Muscle layer of duodenum (tissue), 2 donors: ENCODE results near the gene ZSCAN31.

Source experiments
- H3K27ac ChIP-seq: one replicate; pipeline ENCODE4 v1.7.0; 2013; ENCODE audit warnings: mild to moderate bottlenecking, low read length
- H3K27me3 ChIP-seq: one replicate; pipeline ENCODE4 v1.7.0; 2013; ENCODE audit warnings: low read depth, mild to moderate bottlenecking, control low read depth, low read length
- H3K36me3 ChIP-seq, 2 donors: one replicate each; pipeline ENCODE4 v1.7.0; 2013; ENCODE audit warnings: low read length in 2 of 2, control low read depth in 1 of 2, mild to moderate bottlenecking in 1 of 2; ENCODE audit not compliant: insufficient read depth in 2 of 2, control insufficient read depth in 1 of 2
- H3K4me1 ChIP-seq, 2 donors: one replicate each; pipeline ENCODE4 v1.7.0; 2013; ENCODE audit warnings: low read length in 2 of 2, mild to moderate bottlenecking in 2 of 2, control low read depth in 1 of 2, moderate library complexity in 1 of 2; ENCODE audit not compliant: insufficient read depth in 2 of 2, control insufficient read depth in 1 of 2
- H3K4me3 ChIP-seq, 2 donors: one replicate each; pipeline ENCODE4 v1.7.0; 2013; ENCODE audit warnings: low read length in 2 of 2, low read depth in 1 of 2, mild to moderate bottlenecking in 1 of 2
- H3K9me3 ChIP-seq, 2 donors: one replicate each; pipeline ENCODE4 v1.7.0; 2013; ENCODE audit warnings: low read length in 2 of 2, control low read depth in 1 of 2, mild to moderate bottlenecking in 1 of 2; ENCODE audit not compliant: control insufficient read depth in 1 of 2
- donor health status: healthy.

The ZSCAN31 gene

DNA sequence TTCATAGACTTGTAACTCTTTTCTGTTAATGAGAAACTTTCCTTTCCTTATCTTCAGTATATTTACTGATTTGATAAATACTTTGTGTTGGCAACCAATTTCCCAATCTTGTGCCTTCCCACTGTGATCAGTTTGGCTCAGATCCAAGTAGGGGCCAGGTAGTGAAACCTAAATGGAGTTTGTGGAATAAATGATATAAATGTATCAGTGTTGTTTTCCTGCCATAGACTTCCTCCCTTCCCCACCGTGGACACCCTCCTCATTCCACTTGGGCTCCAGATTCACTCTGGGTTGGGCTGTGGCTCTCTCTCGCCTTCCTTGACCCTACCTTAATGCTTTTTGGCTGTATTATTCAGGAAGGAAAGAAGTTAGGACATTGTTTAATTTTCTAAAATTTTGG lies 15.1 kb upstream of the ZSCAN31 start:
- H3K36me3 ChIP-seq, result no peaks in the 10 kb centered on the region
- H3K4me3 ChIP-seq, result peak overlapping the region; percentile 77 to 98
- no peaks in the 10 kb centered on the region for H3K9me3 ChIP-seq
- H3K27ac ChIP-seq, result no peak overlapping the region
- peaks cover 13 to 31% of the 10 kb centered on the region in 2 donors for H3K4me1 ChIP-seq
- no peaks in the 10 kb centered on the region for H3K27me3 ChIP-seq

GRCh38 chr6:28349892-28350737 lies 14.2 kb upstream of the ZSCAN31 start, which contains the start of gene ZKSCAN3:
Gene ZKSCAN3, plus strand, starts transcription at chr6:28349947. Its CDS starts 9,640 bp downstream, at chr6:28359587.
- Histone ChIP-seq H3K27ac (peak within 1 kb of the TSS; percentile 86), H3K27me3 (no peaks in the 10 kb centered on the region), H3K4me3 (peak within 1 kb of the TSS; percentile 77 to 98), H3K36me3 (no peaks in the 10 kb centered on the region), H3K9me3 (no peaks in the 10 kb centered on the region), H3K4me1 (peaks cover 8 to 24% of the 10 kb centered on the region in 2 donors)

DNA sequence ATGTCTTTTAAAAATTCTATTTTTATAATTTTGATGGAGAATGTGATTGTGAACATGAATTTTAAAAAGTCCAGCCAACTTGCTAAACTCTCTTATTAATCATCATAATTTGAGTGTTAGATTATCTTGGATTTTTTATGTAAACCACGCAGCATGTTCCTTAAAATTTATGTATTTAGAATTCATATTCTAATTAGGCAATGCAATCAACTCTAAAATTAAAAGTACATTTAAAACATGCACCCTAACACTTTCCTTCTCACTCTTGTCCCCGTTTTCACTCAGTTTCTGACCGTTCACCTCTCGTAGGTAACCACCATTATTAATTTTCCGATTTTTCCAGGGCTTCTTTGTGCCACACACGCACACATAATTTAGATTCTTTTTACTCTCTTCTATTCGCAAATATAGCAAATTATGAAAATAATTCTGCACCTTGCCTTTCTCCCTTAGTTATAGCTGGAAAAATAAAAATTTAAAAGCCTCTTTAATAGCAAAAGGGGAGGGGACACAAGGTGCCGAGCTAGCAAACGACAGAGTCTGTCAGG lies 13.5 kb upstream of the ZSCAN31 start:
- H3K4me3 ChIP-seq, result peak overlapping the region; percentile 77 to 98
- H3K27me3 ChIP-seq, result no peaks in the 10 kb centered on the region
- H3K36me3 ChIP-seq, result no peaks in the 10 kb centered on the region
- H3K4me1 ChIP-seq, result peaks cover 8 to 17% of the 10 kb centered on the region in 2 donors
- H3K27ac ChIP-seq, result peak overlapping the region; percentile 86
- no peaks in the 10 kb centered on the region for H3K9me3 ChIP-seq

DNA sequence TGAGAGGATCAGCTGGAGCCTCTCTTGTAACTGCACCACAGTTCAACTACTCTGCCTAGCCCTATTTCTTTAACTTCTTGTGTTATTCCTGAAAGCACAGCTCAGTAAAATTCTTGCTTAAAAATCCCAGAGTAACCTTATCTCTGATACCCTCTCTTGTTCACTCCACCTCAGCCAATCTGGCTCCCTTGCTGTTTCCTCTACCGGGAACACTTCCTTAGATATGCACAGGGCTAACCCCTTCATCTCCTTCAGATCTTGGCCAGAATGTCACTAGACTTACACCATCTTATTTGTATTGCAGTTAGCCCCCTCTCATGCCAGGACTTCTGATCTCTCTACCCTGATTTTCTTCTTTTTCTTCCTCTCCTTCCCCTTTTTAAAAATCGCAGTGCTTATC lies 11.2 kb upstream of the ZSCAN31 start:
- H3K27ac ChIP-seq, result no peak overlapping the region
- H3K4me3 ChIP-seq, result no peak overlapping the region
- H3K4me1 ChIP-seq, result peaks cover 8 to 14% of the 10 kb centered on the region in 2 donors
- H3K9me3 ChIP-seq, result no peaks in the 10 kb centered on the region
- H3K27me3 ChIP-seq, result no peaks in the 10 kb centered on the region
- no peaks in the 10 kb centered on the region for H3K36me3 ChIP-seq

- H3K4me1 ChIP-seq, result no peaks in the 10 kb centered on the region
Measured at GRCh38 chr6:28345201-28345600, 9.3 kb upstream of the ZSCAN31 start.

GRCh38 chr6:28343898-28344677 lies 8.1 kb upstream of the ZSCAN31 start:
- Histone ChIP-seq H3K4me3 (no peak overlapping the region), H3K4me1 (no peaks in the 10 kb centered on the region), H3K9me3 (no peaks in the 10 kb centered on the region), H3K36me3 (no peaks in the 10 kb centered on the region), H3K27ac (no peak overlapping the region), H3K27me3 (no peaks in the 10 kb centered on the region)

More at GRCh38 chr6:28345201-28345600, 9.3 kb upstream of the ZSCAN31 start:
- Histone ChIP-seq H3K4me3 (no peak overlapping the region), H3K27me3 (no peaks in the 10 kb centered on the region), H3K9me3 (no peaks in the 10 kb centered on the region), H3K27ac (no peak overlapping the region), H3K36me3 (no peaks in the 10 kb centered on the region)

GRCh38 chr6:28340310-28341095 lies 4.6 kb upstream of the ZSCAN31 start:
- no peaks in the 10 kb centered on the region for H3K9me3 ChIP-seq
- H3K27me3 ChIP-seq, result no peaks in the 10 kb centered on the region
- H3K4me1 ChIP-seq, result no peaks in the 10 kb centered on the region
- H3K27ac ChIP-seq, result no peak overlapping the region
- no peaks in the 10 kb centered on the region for H3K36me3 ChIP-seq
- no peak overlapping the region for H3K4me3 ChIP-seq

DNA sequence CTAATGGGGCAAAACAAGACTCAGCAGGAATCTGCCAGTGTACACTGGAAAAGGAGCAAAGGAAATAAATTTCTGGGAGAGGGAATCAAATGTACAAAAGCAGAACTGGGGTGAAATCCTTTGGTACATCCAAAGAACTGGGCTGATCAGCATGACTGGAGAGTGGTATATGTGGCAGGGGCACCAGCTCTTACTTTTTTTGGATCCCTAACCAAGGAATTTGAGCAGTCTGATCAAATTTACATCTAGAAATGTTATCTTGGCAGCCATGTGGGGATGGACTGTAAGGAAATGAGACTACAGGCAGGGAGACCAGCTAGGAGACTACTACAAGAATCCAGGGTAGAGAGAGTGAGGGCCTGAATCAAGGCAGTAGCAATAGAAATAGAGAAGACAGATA lies 1.2 kb upstream of the ZSCAN31 start:
- Histone ChIP-seq H3K9me3 (no peaks in the 10 kb centered on the region), H3K27ac (peak overlapping the region; percentile 95), H3K27me3 (no peaks in the 10 kb centered on the region), H3K36me3 (no peaks in the 10 kb centered on the region), H3K4me1 (no peaks in the 10 kb centered on the region), H3K4me3 (peak overlapping the region; percentile 78 to 92)

DNA sequence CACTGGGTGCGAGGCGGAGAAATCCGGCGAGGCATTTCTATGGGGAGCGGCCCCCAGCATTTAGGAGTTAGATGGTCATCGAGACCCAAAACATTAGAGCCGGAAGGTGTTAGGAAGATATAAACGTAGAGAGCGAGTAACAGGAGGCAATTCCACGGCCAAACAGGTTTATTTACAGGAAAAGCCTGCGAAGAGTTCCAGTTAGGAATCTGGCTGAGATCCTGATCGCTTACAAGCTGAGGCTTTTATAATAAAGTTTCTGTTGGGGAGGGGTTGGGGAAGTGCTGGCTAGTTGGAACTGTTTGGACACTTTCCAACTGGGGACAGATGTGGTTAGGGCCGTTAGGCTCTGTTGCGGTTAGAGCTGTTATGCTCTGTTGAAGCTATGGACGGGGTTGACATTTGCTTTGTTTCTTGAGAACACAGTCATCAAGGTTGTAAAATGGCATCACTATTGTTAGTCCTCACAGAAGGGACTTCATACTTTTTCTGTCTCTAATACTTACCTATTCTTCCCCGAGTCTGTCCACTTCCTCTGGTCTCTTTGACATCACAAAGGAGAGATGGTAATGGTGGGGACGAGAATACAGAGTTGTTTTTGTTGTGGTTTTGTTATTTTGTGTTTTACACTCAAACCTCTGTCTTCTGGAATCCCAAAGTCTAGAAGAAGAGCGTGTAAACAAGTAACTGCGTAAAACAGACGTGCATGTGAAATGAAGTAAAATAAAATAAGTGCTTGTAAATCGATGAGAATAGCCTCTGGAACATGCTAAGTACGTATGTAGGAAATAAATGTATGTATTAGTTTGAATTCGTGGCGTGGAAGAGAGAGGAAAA lies 554 bp upstream of the ZSCAN31 start:
- Histone ChIP-seq H3K4me1 (no peaks in the 10 kb centered on the region), H3K27me3 (no peaks in the 10 kb centered on the region), H3K9me3 (no peaks in the 10 kb centered on the region), H3K4me3 (peak overlapping the region; percentile 78 to 92), H3K27ac (peak overlapping the region; percentile 95), H3K36me3 (no peaks in the 10 kb centered on the region)

DNA sequence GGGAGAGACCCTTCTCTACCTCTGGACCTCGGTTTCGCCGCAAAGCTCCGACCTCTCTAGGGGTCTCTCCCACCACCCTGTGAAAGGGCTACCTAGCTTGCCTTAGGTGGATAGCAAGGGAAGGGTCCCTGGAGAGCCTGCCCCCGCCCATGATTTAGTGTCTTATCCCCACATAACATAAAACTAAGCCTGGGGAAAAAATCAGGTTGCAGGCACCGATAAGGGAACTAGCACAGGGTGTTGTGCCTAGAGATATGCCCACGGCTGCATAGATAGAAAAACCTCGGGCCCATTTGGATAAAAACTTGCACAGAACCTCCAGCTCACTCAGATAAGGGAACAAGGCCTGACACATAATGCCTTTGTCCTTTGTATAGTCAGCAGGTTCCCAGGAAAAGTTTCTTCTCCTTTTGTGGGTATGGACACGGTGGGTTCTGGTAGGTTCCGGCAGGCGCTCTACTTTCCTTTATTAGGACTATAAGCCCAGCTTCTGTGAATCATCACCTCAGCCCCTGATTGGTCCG lies 846 bp downstream of the ZSCAN31 start:
- peak overlapping the region; percentile 78 to 92 for H3K4me3 ChIP-seq
- H3K27me3 ChIP-seq, result no peaks in the 10 kb centered on the region
- H3K27ac ChIP-seq, result peak overlapping the region; percentile 95
- H3K36me3 ChIP-seq, result peaks cover 0 to 1% of the 10 kb centered on the region in 2 donors
- no peaks in the 10 kb centered on the region for H3K9me3 ChIP-seq
- no peaks in the 10 kb centered on the region for H3K4me1 ChIP-seq
